Activated naive CD8-positive, alpha-beta T cell (primary cell): ENCODE data around the gene HEPHL1.

Experiments used
- H3K27ac Mint-ChIP-seq: one replicate; pipeline ENCODE4 v1.8.0; 2021; ENCODE audit warnings: mixed read lengths
- H3K27me3 Mint-ChIP-seq: one replicate; pipeline ENCODE4 v1.8.0; 2021; ENCODE audit warnings: mixed read lengths
- H3K36me3 Mint-ChIP-seq: one replicate; pipeline ENCODE4 v1.8.0; 2021; ENCODE audit warnings: mixed read lengths
- H3K4me1 Mint-ChIP-seq: one replicate; pipeline ENCODE4 v1.8.0; 2021; ENCODE audit warnings: low read depth, mixed read lengths
- H3K4me3 Mint-ChIP-seq: one replicate; pipeline ENCODE4 v1.8.0; 2021; ENCODE audit warnings: mild to moderate bottlenecking, mixed read lengths
- H3K9me3 Mint-ChIP-seq: one replicate; pipeline ENCODE4 v1.8.0; 2021; ENCODE audit warnings: low read depth, mixed read lengths

HEPHL1 gene

GRCh38 chr11:94142308-94143281 is 121.4 kb downstream of the HEPHL1 start:
- Mint-ChIP-seq H3K4me3 (no peak overlapping the region), H3K9me3 (no peaks in the 10 kb centered on the region), H3K36me3 (peaks cover 10% of the 10 kb centered on the region), H3K27me3 (no peaks in the 10 kb centered on the region), H3K27ac (no peak overlapping the region), H3K4me1 (peaks cover 65% of the 10 kb centered on the region)

GRCh38 chr11:94144216-94144615 is 123.1 kb downstream of the HEPHL1 start:
- no peaks in the 10 kb centered on the region for H3K9me3 Mint-ChIP-seq
- no peaks in the 10 kb centered on the region for H3K27me3 Mint-ChIP-seq
- no peak overlapping the region for H3K4me3 Mint-ChIP-seq
- peaks cover 70% of the 10 kb centered on the region for H3K4me1 Mint-ChIP-seq
- H3K27ac Mint-ChIP-seq, result no peak overlapping the region
- peaks cover 6% of the 10 kb centered on the region for H3K36me3 Mint-ChIP-seq

GRCh38 chr11:94144664-94145063 is 123.5 kb downstream of the HEPHL1 start:
- Mint-ChIP-seq H3K27me3 (no peaks in the 10 kb centered on the region), H3K4me3 (no peak overlapping the region), H3K9me3 (no peaks in the 10 kb centered on the region), H3K4me1 (peaks cover 74% of the 10 kb centered on the region), H3K27ac (no peak overlapping the region), H3K36me3 (peaks cover 6% of the 10 kb centered on the region)

GRCh38 chr11:94145431-94145830 is 124.3 kb downstream of the HEPHL1 start:
- H3K4me1 Mint-ChIP-seq, result peaks cover 72% of the 10 kb centered on the region
- peaks cover 2% of the 10 kb centered on the region for H3K36me3 Mint-ChIP-seq
- H3K4me3 Mint-ChIP-seq, result no peak overlapping the region

GRCh38 chr11:94145916-94146315 is 124.8 kb downstream of the HEPHL1 start:
- Mint-ChIP-seq H3K36me3 (peaks cover 2% of the 10 kb centered on the region), H3K9me3 (no peaks in the 10 kb centered on the region), H3K4me3 (no peak overlapping the region), H3K27ac (no peak overlapping the region), H3K27me3 (no peaks in the 10 kb centered on the region), H3K4me1 (peaks cover 76% of the 10 kb centered on the region)

More at GRCh38 chr11:94145431-94145830, 124.3 kb downstream of the HEPHL1 start:
- H3K27me3 Mint-ChIP-seq, result no peaks in the 10 kb centered on the region
- H3K9me3 Mint-ChIP-seq, result no peaks in the 10 kb centered on the region
- H3K27ac Mint-ChIP-seq, result no peak overlapping the region

- Mint-ChIP-seq H3K9me3 (no peaks in the 10 kb centered on the region), H3K4me1 (peaks cover 88% of the 10 kb centered on the region), H3K27me3 (no peaks in the 10 kb centered on the region), H3K36me3 (peaks cover 2% of the 10 kb centered on the region), H3K27ac (no peak overlapping the region), H3K4me3 (peak overlapping the region; percentile 55)
These were observed 126.3 kb downstream of the HEPHL1 start for GRCh38 chr11:94147433-94147845.

GRCh38 chr11:94148189-94148588 is 127.0 kb downstream of the HEPHL1 start:
- Mint-ChIP-seq H3K36me3 (peaks cover 2% of the 10 kb centered on the region), H3K27me3 (no peaks in the 10 kb centered on the region), H3K4me3 (no peak overlapping the region), H3K9me3 (no peaks in the 10 kb centered on the region), H3K4me1 (peaks cover 89% of the 10 kb centered on the region), H3K27ac (no peak overlapping the region)

- no peak overlapping the region for H3K27ac Mint-ChIP-seq
- peaks cover 84% of the 10 kb centered on the region for H3K4me1 Mint-ChIP-seq
- H3K9me3 Mint-ChIP-seq, result no peaks in the 10 kb centered on the region
- no peak overlapping the region for H3K4me3 Mint-ChIP-seq
- no peaks in the 10 kb centered on the region for H3K27me3 Mint-ChIP-seq
- H3K36me3 Mint-ChIP-seq, result peaks cover 2% of the 10 kb centered on the region
These were observed 128.4 kb downstream of the HEPHL1 start for GRCh38 chr11:94149431-94150017.

- no peak overlapping the region for H3K27ac Mint-ChIP-seq
- H3K4me3 Mint-ChIP-seq, result no peak overlapping the region
- H3K9me3 Mint-ChIP-seq, result no peaks in the 10 kb centered on the region
- H3K27me3 Mint-ChIP-seq, result no peaks in the 10 kb centered on the region
- H3K36me3 Mint-ChIP-seq, result peaks cover 2% of the 10 kb centered on the region
- H3K4me1 Mint-ChIP-seq, result peaks cover 78% of the 10 kb centered on the region
These were observed 128.9 kb downstream of the HEPHL1 start for GRCh38 chr11:94150056-94150455.

GRCh38 chr11:94150704-94151685 is 129.8 kb downstream of the HEPHL1 start:
- no peak overlapping the region for H3K4me3 Mint-ChIP-seq
- H3K4me1 Mint-ChIP-seq, result peaks cover 69% of the 10 kb centered on the region
- peaks cover 3% of the 10 kb centered on the region for H3K9me3 Mint-ChIP-seq
- no peaks in the 10 kb centered on the region for H3K27me3 Mint-ChIP-seq
- H3K27ac Mint-ChIP-seq, result no peak overlapping the region
- peaks cover 4% of the 10 kb centered on the region for H3K36me3 Mint-ChIP-seq

GRCh38 chr11:94151903-94152677 is 130.9 kb downstream of the HEPHL1 start:
- Mint-ChIP-seq H3K9me3 (peaks cover 3% of the 10 kb centered on the region), H3K4me1 (peaks cover 60% of the 10 kb centered on the region), H3K27me3 (no peaks in the 10 kb centered on the region), H3K36me3 (peaks cover 11% of the 10 kb centered on the region), H3K27ac (peak overlapping the region; percentile 36), H3K4me3 (no peak overlapping the region)

- Mint-ChIP-seq H3K4me1 (peaks cover 54% of the 10 kb centered on the region), H3K27me3 (no peaks in the 10 kb centered on the region), H3K9me3 (peaks cover 3% of the 10 kb centered on the region), H3K27ac (peak overlapping the region; percentile 52), H3K4me3 (no peak overlapping the region), H3K36me3 (peaks cover 12% of the 10 kb centered on the region)
These were observed 131.5 kb downstream of the HEPHL1 start for GRCh38 chr11:94152678-94153065.

- Mint-ChIP-seq H3K9me3 (peaks cover 3% of the 10 kb centered on the region), H3K27me3 (no peaks in the 10 kb centered on the region), H3K4me3 (no peak overlapping the region), H3K4me1 (peaks cover 51% of the 10 kb centered on the region), H3K36me3 (peaks cover 12% of the 10 kb centered on the region), H3K27ac (peak overlapping the region; percentile 52)
These were observed 132.2 kb downstream of the HEPHL1 start for GRCh38 chr11:94153320-94153719.
